HEK293 (cell line): Measurements from ENCODE around the gene SUOX.

ENCODE experiments used
- HOXD13 ChIP-seq: sonication (generic); formaldehyde crosslinking; IDR thresholded peaks from 2 replicates; pipeline ENCODE4 v1.8.0; 2022; ENCODE audit warnings: missing genetic modification reagents, borderline replicate concordance
- KLF9 ChIP-seq: fragments of 450-650 bp; formaldehyde crosslinking; IDR thresholded peaks from 2 replicates; pipeline ENCODE4 v1.5.1; 2016; ENCODE audit warnings: missing biosample characterization, missing genetic modification characterization, low read depth
- OSR2 ChIP-seq: fragments of 450-650 bp; formaldehyde crosslinking; IDR thresholded peaks from 2 replicates; pipeline ENCODE4 v1.5.1; 2016; ENCODE audit warnings: missing biosample characterization, missing genetic modification characterization
- OVOL3 ChIP-seq: fragments of 450-650 bp; formaldehyde crosslinking; IDR thresholded peaks from 2 replicates; pipeline ENCODE4 v1.5.1; 2016; ENCODE audit warnings: missing biosample characterization, missing genetic modification characterization
- RBAK ChIP-seq: fragments of 450-650 bp; formaldehyde crosslinking; IDR thresholded peaks from 2 replicates; pipeline ENCODE4 v1.5.1; 2016; ENCODE audit warnings: missing biosample characterization, missing genetic modification characterization
- SCRT1 ChIP-seq: fragments of 450-650 bp; formaldehyde crosslinking; IDR thresholded peaks from 2 replicates; pipeline ENCODE4 v1.5.1; 2016; ENCODE audit warnings: missing biosample characterization, missing genetic modification characterization, borderline replicate concordance
- TRIM28 ChIP-seq: IDR thresholded peaks from 2 replicates; pipeline ENCODE4 v1.6.1; 2011; ENCODE audit warnings: low read length, control low read depth, borderline replicate concordance
- YY1 ChIP-seq: fragments of 450-650 bp; formaldehyde crosslinking; IDR thresholded peaks from 2 replicates; pipeline ENCODE4 v1.5.1; 2018; ENCODE audit warnings: missing biosample characterization, missing genetic modification characterization
- ZBTB1 ChIP-seq: fragments of 450-650 bp; formaldehyde crosslinking; IDR thresholded peaks from 2 replicates; pipeline ENCODE4 v1.5.1; 2016; ENCODE audit warnings: missing biosample characterization, missing genetic modification characterization
- ZBTB8A ChIP-seq: fragments of 450-650 bp; formaldehyde crosslinking; IDR thresholded peaks from 2 replicates; pipeline ENCODE4 v1.5.1; 2016; ENCODE audit warnings: missing biosample characterization, missing genetic modification characterization
- ZFP3 ChIP-seq: fragments of 450-650 bp; formaldehyde crosslinking; IDR thresholded peaks from 2 replicates; pipeline ENCODE4 v1.5.1; 2016; ENCODE audit warnings: low read depth, missing biosample characterization, missing genetic modification characterization
- ZNF112 ChIP-seq: fragments of 450-650 bp; formaldehyde crosslinking; IDR thresholded peaks from 2 replicates; pipeline ENCODE4 v1.5.0; 2017; ENCODE audit warnings: missing biosample characterization, missing genetic modification characterization
- ZNF114 ChIP-seq: fragments of 450-650 bp; formaldehyde crosslinking; IDR thresholded peaks from 2 replicates; pipeline ENCODE4 v1.5.0; 2017; ENCODE audit warnings: missing biosample characterization, missing genetic modification characterization
- ZNF133 ChIP-seq: fragments of 450-650 bp; formaldehyde crosslinking; IDR thresholded peaks from 2 replicates; pipeline ENCODE4 v1.5.1; 2016; ENCODE audit warnings: missing biosample characterization, missing genetic modification characterization
- ZNF157 ChIP-seq: fragments of 450-650 bp; formaldehyde crosslinking; IDR thresholded peaks from 2 replicates; pipeline ENCODE4 v1.5.1; 2016; ENCODE audit warnings: missing biosample characterization, missing genetic modification characterization
- ZNF184 ChIP-seq: fragments of 450-650 bp; IDR thresholded peaks from 2 replicates; pipeline ENCODE4 v1.5.1; 2018; ENCODE audit warnings: missing biosample characterization, mild to moderate bottlenecking, missing genetic modification characterization
- ZNF211 ChIP-seq: fragments of 450-650 bp; formaldehyde crosslinking; IDR thresholded peaks from 2 replicates; pipeline ENCODE4 v1.5.1; 2016; ENCODE audit warnings: low read depth, missing biosample characterization, missing genetic modification characterization
- ZNF24 ChIP-seq: fragments of 450-650 bp; formaldehyde crosslinking; IDR thresholded peaks from 2 replicates; pipeline ENCODE4 v1.5.1; 2016; ENCODE audit warnings: missing biosample characterization, missing genetic modification characterization
- ZNF302 ChIP-seq: fragments of 450-650 bp; formaldehyde crosslinking; IDR thresholded peaks from 2 replicates; pipeline ENCODE4 v1.5.1; 2016; ENCODE audit warnings: missing biosample characterization, missing genetic modification characterization, low read depth
- ZNF37A ChIP-seq: fragments of 450-650 bp; IDR thresholded peaks from 2 replicates; pipeline ENCODE4 v1.5.1; 2018; ENCODE audit warnings: missing biosample characterization, missing genetic modification characterization
- ZNF394 ChIP-seq: fragments of 450-650 bp; formaldehyde crosslinking; IDR thresholded peaks from 2 replicates; pipeline ENCODE4 v1.5.1; 2016; ENCODE audit warnings: missing biosample characterization, missing genetic modification characterization, mild to moderate bottlenecking, moderate library complexity, borderline replicate concordance
- ZNF514 ChIP-seq: fragments of 450-650 bp; formaldehyde crosslinking; IDR thresholded peaks from 2 replicates; pipeline ENCODE4 v1.5.1; 2016; ENCODE audit warnings: missing biosample characterization, missing genetic modification characterization
- ZNF549 ChIP-seq: fragments of 450-650 bp; IDR thresholded peaks from 2 replicates; pipeline ENCODE4 v1.5.1; 2018; ENCODE audit warnings: missing biosample characterization, missing genetic modification characterization, mild to moderate bottlenecking, inconsistent platforms, moderate library complexity
- ZNF624 ChIP-seq: fragments of 450-650 bp; formaldehyde crosslinking; IDR thresholded peaks from 2 replicates; pipeline ENCODE4 v1.5.1; 2017; ENCODE audit warnings: missing biosample characterization, missing genetic modification characterization
- ZNF658 ChIP-seq: fragments of 450-650 bp; formaldehyde crosslinking; IDR thresholded peaks from 2 replicates; pipeline ENCODE4; 2016; ENCODE audit warnings: missing biosample characterization, missing genetic modification characterization
- ZNF791 ChIP-seq: fragments of 450-650 bp; formaldehyde crosslinking; IDR thresholded peaks from 2 replicates; pipeline ENCODE4 v1.5.1; 2016; ENCODE audit warnings: missing biosample characterization, missing genetic modification characterization
- ZNF843 ChIP-seq: fragments of 450-650 bp; formaldehyde crosslinking; IDR thresholded peaks from 2 replicates; pipeline ENCODE4 v1.5.1; 2016; ENCODE audit warnings: missing biosample characterization, missing genetic modification characterization
- TF ChIP-seq, protein P1 (sequence below): fragments of 450-650 bp; IDR thresholded peaks from 2 replicates; pipeline ENCODE4 v1.5.1; 2018; ENCODE audit warnings: missing biosample characterization, missing genetic modification characterization
- TF ChIP-seq, protein P2 (sequence below): fragments of 450-650 bp; formaldehyde crosslinking; IDR thresholded peaks from 2 replicates; pipeline ENCODE4 v1.5.1; 2016; ENCODE audit warnings: missing biosample characterization, missing genetic modification characterization
- TF ChIP-seq, protein P3 (sequence below): fragments of 450-650 bp; formaldehyde crosslinking; IDR thresholded peaks from 2 replicates; pipeline ENCODE4 v1.5.1; 2016; ENCODE audit warnings: missing biosample characterization, missing genetic modification characterization
- TF ChIP-seq, protein P4 (sequence below): fragments of 450-650 bp; formaldehyde crosslinking; IDR thresholded peaks from 2 replicates; pipeline ENCODE4 v1.5.1; 2016; ENCODE audit warnings: missing biosample characterization, missing genetic modification characterization

SUOX gene

DNA sequence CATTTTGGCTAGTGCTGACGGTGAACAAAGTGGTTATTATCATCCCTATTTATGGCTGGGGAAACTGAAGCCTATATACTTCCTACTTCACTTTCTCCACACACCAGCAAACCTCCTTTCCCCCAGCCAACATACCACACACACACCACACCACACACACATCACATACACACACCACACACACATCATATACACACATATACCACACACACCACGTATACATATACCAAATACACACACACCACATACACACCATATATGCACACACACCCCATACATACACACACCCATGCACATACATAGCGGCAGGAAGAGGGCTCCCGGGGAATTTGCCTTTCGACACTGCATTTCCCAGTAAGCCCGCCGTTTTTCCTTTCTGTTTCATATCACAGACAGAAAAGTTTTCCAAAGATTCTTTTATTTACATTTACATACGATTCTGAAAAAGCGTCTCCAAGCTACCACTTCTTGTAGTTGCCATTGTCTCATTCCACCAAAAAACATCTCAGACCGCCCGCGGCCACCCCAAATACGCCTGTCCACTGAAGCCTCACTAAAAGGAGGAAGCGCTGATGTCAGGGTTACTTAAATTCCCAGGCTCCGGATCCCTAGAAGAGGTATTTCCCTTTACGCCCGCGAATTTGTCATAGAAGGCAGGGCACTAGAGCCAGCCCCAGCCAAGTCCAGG, 24.0 kb upstream of the SUOX start (continued):
- TF ChIP-seq, protein P1, sequence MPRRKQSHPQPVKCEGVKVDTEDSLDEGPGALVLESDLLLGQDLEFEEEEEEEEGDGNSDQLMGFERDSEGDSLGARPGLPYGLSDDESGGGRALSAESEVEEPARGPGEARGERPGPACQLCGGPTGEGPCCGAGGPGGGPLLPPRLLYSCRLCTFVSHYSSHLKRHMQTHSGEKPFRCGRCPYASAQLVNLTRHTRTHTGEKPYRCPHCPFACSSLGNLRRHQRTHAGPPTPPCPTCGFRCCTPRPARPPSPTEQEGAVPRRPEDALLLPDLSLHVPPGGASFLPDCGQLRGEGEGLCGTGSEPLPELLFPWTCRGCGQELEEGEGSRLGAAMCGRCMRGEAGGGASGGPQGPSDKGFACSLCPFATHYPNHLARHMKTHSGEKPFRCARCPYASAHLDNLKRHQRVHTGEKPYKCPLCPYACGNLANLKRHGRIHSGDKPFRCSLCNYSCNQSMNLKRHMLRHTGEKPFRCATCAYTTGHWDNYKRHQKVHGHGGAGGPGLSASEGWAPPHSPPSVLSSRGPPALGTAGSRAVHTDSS (tag by site-specific recombination): no peak
- TF ChIP-seq ZNF791 (no peak), ZNF157 (tag by site-specific recombination) (peak; percentile 46; the same call in 1 of the 2 replicates), ZNF24 (tag by site-specific recombination) (no peak), ZBTB1 (tag by site-specific recombination) (no peak), ZNF133 (no peak), ZBTB8A (tag by site-specific recombination) (peak; percentile 80), ZNF624 (tag by site-specific recombination) (no peak), SCRT1 (no peak), TRIM28 (peak; percentile 60; the same call in 1 of the 2 replicates), ZNF549 (tag by site-specific recombination) (no peak), ZNF302 (tag by site-specific recombination) (no peak), ZNF184 (tag by site-specific recombination) (no peak), ZNF112 (tag by site-specific recombination) (no peak), ZNF37A (tag by site-specific recombination) (no peak), ZFP3 (tag by site-specific recombination) (no peak), RBAK (no peak), KLF9 (tag by site-specific recombination) (peak; percentile 26), ZNF658 (tag by site-specific recombination) (no peak), HOXD13 (CRISPR knock-in tag) (no peak), ZNF394 (tag by site-specific recombination) (peak; percentile 23; the same call in 1 of the 2 replicates), OSR2 (tag by site-specific recombination) (no peak; the same call in 1 of the 2 replicates), ZNF114 (tag by site-specific recombination) (no peak), ZNF211 (tag by site-specific recombination) (peak; percentile 95), ZNF514 (tag by site-specific recombination) (no peak), ZNF843 (tag by site-specific recombination) (no peak; the same call in 1 of the 2 replicates), YY1 (tag by site-specific recombination) (no peak), OVOL3 (tag by site-specific recombination) (no peak)
- TF ChIP-seq, protein P2, sequence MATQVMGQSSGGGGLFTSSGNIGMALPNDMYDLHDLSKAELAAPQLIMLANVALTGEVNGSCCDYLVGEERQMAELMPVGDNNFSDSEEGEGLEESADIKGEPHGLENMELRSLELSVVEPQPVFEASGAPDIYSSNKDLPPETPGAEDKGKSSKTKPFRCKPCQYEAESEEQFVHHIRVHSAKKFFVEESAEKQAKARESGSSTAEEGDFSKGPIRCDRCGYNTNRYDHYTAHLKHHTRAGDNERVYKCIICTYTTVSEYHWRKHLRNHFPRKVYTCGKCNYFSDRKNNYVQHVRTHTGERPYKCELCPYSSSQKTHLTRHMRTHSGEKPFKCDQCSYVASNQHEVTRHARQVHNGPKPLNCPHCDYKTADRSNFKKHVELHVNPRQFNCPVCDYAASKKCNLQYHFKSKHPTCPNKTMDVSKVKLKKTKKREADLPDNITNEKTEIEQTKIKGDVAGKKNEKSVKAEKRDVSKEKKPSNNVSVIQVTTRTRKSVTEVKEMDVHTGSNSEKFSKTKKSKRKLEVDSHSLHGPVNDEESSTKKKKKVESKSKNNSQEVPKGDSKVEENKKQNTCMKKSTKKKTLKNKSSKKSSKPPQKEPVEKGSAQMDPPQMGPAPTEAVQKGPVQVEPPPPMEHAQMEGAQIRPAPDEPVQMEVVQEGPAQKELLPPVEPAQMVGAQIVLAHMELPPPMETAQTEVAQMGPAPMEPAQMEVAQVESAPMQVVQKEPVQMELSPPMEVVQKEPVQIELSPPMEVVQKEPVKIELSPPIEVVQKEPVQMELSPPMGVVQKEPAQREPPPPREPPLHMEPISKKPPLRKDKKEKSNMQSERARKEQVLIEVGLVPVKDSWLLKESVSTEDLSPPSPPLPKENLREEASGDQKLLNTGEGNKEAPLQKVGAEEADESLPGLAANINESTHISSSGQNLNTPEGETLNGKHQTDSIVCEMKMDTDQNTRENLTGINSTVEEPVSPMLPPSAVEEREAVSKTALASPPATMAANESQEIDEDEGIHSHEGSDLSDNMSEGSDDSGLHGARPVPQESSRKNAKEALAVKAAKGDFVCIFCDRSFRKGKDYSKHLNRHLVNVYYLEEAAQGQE (tag by site-specific recombination): 0 out of 2 replicates have a peak, but pooled peaks have one; percentile 30
- TF ChIP-seq, protein P3, sequence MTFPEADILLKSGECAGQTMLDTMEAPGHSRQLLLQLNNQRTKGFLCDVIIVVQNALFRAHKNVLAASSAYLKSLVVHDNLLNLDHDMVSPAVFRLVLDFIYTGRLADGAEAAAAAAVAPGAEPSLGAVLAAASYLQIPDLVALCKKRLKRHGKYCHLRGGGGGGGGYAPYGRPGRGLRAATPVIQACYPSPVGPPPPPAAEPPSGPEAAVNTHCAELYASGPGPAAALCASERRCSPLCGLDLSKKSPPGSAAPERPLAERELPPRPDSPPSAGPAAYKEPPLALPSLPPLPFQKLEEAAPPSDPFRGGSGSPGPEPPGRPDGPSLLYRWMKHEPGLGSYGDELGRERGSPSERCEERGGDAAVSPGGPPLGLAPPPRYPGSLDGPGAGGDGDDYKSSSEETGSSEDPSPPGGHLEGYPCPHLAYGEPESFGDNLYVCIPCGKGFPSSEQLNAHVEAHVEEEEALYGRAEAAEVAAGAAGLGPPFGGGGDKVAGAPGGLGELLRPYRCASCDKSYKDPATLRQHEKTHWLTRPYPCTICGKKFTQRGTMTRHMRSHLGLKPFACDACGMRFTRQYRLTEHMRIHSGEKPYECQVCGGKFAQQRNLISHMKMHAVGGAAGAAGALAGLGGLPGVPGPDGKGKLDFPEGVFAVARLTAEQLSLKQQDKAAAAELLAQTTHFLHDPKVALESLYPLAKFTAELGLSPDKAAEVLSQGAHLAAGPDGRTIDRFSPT: no peak
- TF ChIP-seq, protein P4, sequence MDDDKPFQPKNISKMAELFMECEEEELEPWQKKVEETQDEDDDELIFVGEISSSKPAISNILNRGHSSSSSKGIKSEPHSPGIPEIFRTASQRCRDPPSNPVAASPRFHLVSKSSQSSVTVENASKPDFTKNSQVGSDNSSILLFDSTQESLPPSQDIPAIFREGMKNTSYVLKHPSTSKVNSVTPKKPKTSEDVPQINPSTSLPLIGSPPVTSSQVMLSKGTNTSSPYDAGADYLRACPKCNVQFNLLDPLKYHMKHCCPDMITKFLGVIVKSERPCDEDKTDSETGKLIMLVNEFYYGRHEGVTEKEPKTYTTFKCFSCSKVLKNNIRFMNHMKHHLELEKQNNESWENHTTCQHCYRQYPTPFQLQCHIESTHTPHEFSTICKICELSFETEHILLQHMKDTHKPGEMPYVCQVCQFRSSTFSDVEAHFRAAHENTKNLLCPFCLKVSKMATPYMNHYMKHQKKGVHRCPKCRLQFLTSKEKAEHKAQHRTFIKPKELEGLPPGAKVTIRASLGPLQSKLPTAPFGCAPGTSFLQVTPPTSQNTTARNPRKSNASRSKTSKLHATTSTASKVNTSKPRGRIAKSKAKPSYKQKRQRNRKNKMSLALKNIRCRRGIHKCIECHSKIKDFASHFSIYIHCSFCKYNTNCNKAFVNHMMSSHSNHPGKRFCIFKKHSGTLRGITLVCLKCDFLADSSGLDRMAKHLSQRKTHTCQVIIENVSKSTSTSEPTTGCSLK (tag by site-specific recombination): no peak
